ENCODE measurements around the gene CNDP1.
"Not testable (repeated sequence)": the region's sequence is repeated elsewhere in the genome, so short reads cannot be mapped to it uniquely, and the experiment has no call there.

CNDP1 gene

GRCh38 chr18:74549591-74550104 is 15.3 kb downstream of the CNDP1 start:
- no peak for DNase-seq

GRCh38 chr18:74550886-74551285 is 16.6 kb downstream of the CNDP1 start:
- DNase-seq, result no peak

DNA sequence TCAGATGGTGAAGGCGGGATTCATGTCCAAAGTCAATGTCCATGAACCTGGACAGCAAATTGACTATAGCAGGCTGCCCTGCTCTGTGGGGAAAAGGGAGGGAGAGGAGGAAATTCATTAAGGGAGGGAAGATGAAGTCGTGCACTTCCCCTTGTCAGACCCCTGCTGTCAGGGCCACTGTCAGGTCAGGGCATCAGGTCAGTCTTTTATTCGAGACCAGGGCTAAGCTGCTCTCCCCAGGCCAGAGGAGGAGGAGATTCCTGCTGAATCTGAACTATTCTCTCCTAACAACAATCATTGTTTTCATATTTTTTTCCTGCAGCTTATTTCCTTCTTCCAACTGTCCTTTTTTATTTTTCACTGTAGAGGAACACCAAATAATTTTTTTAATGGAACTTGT is 17.2 kb downstream of the CNDP1 start:
- DNase-seq, result no peak

- peak; percentile 78 for DNase-seq
These were observed 17.7 kb downstream of the CNDP1 start for GRCh38 chr18:74551936-74552555.

DNA sequence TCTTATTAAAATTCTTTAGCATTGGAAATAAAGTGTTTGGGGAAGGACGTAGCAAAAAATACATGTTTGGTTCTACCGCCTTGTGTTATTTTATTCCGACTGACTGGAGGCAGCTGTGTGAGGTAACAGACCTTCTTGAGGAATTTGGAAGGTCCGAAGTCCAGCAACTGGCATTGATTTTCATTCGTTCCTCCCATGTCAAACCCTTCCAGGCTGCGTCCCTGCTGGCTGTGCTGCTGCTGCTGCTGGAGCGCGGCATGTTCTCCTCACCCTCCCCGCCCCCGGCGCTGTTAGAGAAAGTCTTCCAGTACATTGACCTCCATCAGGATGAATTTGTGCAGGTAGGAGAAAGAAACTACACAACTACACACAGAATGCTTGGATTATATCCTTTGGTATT is 21.8 kb downstream of the CNDP1 start:
- no peak for DNase-seq

GRCh38 chr18:74558096-74558495 is 23.8 kb downstream of the CNDP1 start:
- DNase-seq, result no peak

DNA sequence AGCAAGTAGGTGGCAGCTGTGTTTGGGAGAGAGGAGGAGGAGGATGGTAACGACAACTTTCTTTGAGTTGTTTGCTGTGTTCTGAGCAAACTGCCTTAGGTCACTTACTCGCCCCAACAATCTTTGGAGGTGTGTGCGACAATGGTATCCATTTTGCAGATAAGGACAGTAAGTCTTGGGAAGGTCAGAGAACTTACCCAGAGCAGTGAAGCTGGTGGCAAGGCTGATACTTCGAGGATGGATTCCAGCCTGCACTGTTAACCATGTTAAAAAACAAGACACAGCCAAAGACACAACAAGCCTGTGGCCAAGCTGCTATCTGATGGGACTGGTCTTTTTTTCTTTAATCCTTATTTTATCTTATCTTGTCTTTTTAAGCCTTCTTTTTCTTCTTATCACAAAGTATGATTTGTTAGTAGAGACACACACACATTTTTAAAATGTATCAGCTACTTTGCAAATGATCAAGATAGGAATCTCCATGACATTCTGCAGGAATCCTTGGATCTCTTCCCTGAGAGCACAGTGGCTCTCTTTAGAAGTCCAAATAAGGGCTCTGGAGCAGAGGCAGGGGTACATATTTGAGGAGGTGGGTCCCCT is 27.9 kb downstream of the CNDP1 start:
- no peak for DNase-seq

- no peak for DNase-seq
These were observed 28.5 kb downstream of the CNDP1 start for GRCh38 chr18:74562775-74563174.

- no peak for DNase-seq
These were observed 29.7 kb downstream of the CNDP1 start for GRCh38 chr18:74563999-74564398.

DNA sequence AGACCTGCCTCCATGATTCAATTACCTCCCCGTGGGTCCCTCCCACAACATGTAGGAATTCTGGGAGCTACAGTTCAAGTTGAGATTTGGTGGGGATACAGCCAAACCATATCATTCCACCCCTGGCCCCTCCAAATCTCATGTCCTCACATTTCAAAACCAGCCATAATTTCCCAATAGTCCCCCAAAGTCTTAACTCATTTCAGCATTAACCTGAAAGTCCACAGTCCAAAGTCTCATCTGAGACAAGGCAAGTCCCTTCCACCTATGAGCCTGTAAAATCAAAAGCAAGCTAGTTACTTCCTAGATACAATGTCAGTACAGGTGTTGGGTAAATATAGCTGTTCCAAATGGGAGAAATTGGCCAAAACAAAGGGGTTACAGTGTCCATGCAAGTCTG is 30.9 kb downstream of the CNDP1 start:
- not testable (repeated sequence) for DNase-seq

- DNase-seq, result not testable (repeated sequence)
These were observed 31.7 kb downstream of the CNDP1 start for GRCh38 chr18:74565993-74566392.

DNA sequence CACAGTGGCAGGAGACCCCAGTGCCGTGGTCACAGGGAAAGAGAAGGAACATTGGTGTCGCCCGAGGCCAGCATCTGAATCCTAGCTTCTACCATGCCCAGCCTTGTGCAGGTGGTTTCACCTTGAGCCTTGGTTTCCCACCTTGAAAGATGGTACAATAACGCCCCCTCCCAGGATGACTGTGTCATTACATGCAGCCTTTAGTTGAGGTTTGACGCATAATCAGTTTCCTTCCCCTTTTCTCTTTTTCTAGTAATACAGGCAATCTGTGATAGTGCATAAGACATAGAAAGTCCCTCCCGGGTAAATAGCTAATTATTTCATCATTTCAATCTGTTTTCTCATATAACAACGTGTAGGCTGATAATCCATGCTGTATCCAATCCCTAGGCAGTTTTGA is 33.5 kb downstream of the CNDP1 start:
- no peak for DNase-seq

- DNase-seq, result no peak
These were observed 35.1 kb downstream of the CNDP1 start for GRCh38 chr18:74569401-74569800.

DNA sequence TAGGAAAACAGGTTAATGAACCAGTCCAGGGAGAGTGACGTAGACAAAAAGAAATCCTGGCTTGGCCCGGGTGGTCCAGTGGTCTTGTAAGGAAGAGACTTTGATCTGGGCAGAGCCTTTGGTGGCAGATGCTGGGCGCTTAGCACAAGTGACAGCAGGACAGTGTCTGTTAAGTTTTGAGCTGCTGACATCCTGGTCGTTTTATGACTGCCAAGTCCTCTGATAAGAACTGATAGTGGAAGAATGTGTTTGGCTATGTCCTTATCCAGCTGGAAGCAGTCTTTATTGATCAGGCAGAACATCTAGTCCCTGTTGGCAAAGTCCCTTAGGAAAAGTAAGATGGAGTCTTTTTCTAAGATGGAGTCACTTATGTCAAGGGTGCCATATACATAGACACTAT is 36.0 kb downstream of the CNDP1 start:
- no peak for DNase-seq

DNA sequence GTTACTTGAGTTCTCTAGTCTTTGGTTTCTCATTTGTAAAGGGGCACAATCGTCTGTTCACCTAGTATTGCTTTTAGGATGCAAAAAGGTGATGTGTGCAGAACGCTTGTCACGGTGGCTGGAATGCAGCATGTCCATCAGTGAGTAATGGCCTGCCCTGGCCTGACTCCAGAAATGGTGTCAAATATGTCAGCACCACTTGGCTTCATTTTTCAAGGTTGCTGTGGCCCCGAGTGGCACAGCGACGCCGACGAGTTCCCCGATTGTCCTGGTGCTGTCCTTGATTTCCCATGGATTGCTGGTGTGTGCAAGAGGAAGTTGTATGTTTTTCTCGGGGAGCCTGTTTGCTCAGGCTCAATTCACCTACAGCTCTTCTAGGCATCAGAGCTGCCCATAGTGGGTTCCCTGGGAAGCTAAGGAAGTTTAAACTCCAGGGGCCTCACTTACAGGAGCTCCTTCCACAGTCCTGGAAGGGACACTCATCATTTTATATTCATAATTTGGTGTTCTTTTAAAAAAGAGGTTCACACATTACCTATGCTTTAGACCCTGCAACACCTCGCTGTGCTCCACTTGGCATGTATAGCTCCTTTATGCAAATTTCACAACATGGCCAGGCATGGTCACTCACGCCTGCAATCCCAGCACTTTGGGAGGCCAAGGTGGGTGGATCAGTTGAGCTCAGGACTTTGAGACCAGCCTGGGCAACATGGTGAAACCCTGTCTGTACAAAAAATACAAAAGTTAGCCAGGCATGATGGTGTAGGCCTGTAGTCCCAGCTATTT is 37.8 kb downstream of the CNDP1 start:
- DNase-seq, result no peak

DNA sequence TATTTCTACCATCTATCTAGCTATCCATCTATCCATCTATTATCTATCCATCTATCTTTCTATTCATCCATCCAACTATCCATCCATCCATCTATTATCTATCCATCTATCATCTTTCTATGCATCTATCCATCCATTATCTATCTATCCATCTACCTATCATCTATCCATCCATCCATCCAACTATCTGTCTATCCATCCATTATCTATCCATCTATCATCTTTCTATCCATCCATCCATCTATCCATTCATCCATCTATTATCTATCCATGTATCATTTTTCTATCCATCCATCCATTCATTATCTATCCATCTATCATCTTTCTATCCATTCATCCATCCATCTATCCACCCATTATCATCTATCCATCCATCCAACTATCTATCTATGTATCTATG is 38.8 kb downstream of the CNDP1 start:
- no peak for DNase-seq

DNA sequence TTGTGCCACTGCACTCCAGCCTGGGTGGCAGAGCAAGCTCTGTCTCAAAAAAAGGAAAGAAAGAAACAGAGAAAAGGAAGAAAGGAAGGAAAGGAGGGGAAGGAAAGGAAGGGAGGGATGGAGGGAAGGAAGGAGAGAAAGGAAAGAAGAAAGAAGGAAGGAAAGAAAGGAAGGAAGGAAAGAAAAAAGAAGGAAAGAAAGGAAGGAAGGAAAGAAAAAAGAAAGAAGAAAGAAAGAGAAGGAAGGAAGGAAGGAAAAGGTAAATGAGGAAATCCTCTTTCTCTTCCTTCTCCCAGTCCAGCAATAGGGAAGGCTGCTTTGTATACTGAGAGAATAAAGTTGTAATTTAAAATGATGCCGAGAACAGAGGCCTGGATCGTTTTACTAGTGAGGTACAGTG is 40.6 kb downstream of the CNDP1 start:
- no peak for DNase-seq

GRCh38 chr18:74577019-74577418 is 42.7 kb downstream of the CNDP1 start:
- DNase-seq, result no peak

DNA sequence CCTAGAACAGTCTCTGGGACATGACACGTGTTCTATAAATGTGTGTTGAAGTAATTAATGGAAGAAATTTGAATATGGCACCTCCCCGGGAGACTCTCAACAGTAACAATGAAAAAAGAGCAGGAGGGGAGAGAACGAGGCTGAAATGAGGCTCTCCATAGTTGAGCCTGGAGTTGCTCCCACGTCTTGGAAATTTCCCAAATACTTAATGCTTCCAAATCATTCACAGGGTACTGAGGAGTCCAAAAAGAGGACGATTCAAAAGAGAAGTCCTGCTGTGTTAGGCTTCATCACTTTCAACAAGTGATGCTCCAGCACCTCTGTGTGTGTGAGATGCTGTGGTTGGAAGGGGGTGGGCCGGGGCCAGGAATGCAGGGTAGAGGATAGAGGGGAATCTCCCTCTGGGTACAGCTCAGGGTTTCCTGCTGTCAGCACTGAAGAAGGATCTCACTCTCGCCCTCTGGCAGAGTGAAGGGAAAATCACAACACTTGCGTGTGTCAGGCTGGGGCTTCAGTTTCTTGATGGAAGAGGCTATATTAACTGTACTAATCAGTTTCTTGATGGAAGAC is 45.3 kb downstream of the CNDP1 start:
- DNase-seq, result peak; percentile 32

- no peak for DNase-seq
These were observed 48.3 kb downstream of the CNDP1 start for GRCh38 chr18:74582642-74583041.

GRCh38 chr18:74587441-74587840 is 53.1 kb downstream of the CNDP1 start:
- DNase-seq, result no peak

DNA sequence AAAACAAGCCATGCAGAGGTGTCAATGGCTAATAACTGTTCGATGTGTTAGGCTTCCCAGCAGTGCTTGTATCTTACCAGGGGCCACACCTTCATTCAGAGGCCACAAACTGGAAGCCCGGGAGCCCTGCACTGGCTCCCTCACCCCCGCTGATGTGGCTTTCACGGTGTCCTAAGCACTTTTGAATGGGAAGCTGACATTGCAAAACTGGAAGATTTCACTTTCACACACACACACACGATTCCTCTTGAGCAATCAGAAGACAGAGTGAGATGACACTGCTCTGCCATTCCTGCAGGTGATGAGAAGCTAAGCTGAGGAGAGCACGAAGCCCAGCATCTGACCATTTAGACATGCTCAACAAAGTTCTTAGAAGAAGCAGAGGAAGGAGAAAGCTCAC is 54.7 kb downstream of the CNDP1 start:
- no peak for DNase-seq

- no peak for DNase-seq
These were observed 55.5 kb downstream of the CNDP1 start for GRCh38 chr18:74589811-74590210.

DNA sequence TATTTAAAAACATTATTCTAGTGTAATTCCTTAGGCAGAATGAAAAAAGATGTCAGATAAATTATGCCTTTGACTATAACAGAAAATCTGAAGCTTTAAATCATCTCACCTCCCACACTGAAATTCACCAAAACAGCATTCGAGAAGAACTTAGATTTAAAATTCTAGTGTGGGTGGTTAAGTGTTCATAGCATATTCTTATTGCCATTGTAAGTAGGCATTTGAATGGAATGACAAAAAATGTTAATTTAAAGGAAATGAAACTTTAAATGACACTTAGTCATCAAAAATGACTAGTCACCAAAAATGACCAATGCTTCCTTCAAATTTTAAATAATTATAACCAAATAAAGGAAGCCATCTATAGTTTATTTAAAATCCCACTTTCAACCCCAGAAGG is 56.4 kb downstream of the CNDP1 start:
- no peak for DNase-seq

Measured in fibroblast of upper back skin (primary cell).